Endometrial microvascular endothelial cells (primary cell): ENCODE measurements around the gene DIRAS1. TPM values are rescaled to one million over a fixed set of nuclear protein-coding genes. Genes with fewer than 3 reads are reported as not detected.
"Not testable (repeated sequence)": the region's sequence is repeated elsewhere in the genome, so short reads cannot be mapped to it uniquely, and the experiment has no call there.

Source experiments
- in situ Hi-C: cut with HindIII; loops from 2 replicates; pipeline ENCODE4 v1.10.0; 2017; ENCODE audit warnings: low sequenced_read_pairs, low pct_unique_long_range_greater_than_20kb; ENCODE audit errors: inconsistent ontology term
- total RNA-seq: library from RNA; depleted of rRNA; stranded (reverse); fragments of >200 nt; gene quantifications from one replicate; pipeline ENCODE4 v1.2.3, GENCODE V29; 2015; ENCODE audit errors: inconsistent ontology term

Gene DIRAS1
- total RNA-seq, 1 donor from 2014 or later, result not detected

DNA sequence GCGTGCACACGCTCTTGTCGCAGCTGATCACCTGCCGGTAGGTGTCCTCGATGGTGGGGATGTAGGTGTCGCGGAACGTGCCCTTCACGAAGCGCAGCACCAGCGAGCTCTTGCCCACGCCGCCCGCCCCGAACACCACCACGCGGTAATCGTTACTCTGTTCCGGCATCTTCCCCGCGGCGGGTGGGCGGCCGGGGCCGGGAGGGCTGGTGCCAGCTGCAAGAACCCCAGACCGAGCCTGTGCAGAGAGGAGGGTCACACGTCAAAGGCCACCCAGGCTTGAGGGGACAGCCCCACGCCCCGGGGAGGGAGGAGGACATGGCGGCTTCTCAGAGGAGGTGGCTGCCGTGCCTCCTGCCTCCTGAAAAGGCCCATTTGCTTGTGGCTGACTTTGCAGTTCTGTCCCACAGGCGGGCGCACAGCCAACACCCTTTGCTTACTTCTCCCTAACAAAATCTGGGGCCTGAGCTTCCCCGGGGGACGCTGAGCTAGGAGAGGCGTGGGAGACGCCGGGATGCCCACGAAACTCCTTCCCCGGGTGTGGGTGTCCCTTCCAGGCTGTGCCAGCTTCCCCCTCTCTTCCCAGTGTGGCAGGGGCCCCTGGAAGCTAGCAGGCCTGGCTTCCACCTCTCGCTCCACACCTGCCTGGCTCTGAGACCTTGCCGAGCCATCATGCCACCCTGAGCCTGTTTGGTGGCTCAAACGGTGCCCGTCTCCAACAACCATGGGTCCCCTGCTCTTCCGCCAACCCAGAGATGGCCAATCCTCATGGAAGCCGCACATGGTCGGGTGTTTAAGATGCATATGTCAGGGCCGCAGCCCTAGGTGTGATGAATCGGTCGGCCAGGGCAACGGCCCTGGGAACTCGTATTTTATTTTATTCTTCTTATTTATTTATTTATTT lies 3.3 kb downstream of the DIRAS1 start:
- in situ Hi-C loops, result no loop called here

DNA sequence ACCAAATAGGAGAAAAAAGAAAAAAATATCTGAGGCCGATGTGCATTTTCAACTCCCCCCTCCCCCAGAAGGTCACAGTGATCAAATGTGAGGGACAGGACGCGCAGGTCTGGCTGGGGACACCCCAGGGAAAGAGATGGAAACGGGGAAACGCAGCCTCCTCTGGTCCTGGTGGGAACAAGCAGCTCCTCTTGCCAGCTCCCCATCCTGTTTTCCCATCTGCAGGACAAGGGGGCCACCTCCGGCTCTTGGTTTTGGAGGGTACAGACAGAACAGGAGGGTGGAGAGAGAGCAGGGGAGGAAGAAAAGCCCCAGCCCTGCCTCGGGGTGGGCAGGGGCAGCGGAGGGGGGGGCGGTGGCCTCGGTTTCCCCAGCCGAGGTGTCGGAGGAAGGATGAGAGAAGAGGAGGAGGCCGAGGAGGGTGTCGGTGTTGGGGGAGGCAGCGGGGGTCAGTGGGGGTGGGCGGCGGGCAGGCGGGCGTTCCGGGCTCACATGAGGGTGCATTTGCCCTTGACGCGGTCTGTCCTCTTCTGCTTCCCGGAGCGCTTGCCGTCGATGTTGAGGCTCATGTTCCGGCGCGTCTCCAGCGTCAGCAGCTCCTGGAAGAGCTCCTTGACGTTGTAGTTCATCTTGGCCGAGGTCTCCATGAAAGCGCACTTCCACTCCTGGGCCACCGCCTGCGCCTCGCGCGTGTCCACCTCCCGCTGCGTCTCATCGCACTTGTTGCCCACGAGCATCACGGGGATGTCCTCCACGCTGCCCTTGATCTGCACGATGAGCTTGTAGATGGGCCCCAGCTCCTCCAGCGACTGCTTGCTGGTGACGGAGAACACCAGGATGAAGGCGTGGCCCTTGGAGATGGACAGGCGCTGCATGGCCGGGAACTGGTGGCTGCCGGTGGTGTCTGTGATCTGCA lies 4.2 kb downstream of the DIRAS1 start:
- in situ Hi-C loops, result no loop called here

DNA sequence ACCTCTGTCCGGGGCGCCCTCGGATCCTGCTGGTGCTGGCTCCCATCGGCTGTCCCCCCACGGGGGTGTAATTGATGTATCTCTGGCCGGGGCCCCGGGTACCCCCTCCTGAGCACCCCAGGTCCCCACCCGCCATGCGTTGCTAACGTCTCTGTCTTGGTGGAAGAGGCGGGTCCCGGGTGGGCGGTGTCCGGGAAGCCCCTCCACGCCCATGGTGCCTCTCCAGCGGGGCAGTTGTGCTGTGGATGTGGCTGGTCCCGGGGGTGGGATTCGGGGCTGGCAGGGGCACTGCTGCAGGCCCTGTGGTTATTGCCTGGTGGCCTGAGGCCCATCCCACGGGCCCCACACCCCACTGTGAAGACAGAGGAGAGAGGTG lies 4.9 kb downstream of the DIRAS1 start:
- in situ Hi-C loops, result no loop called here

DNA sequence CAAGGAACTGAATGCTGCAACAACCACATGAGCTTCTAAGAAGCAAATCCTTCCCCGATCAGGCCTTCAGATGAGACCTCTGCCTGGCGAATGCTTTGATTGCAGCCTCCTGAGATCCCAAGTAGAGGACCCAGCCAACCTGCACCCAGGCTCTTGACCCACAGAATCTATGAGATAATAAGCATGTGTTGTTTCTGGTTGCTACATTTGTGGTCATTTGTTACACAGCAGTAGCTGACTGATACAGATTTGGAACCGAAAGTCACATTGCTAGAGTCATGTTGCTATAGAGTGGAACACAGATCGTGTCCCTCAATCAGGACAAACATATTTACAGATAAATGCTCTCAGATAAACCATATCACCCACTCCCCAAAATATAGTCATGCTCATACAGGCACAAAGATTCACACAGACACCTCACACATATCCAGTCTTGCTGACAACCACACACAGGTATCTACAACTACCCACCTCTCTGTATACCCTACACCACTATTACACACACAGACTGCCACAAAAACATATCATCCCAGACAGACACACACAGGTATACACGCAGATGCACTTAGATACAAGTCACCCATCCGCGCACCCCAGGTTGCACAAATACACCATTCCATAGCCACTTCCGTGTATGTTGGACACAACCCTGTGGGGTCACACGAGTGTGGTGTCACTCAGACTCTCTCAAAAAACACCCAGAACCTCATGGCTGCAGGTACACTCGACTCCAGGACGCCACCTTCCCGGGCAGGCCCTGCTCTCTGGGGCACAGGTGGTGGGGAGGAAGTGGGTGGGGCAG lies 5.5 kb downstream of the DIRAS1 start:
- in situ Hi-C loops, result no loop called here

DNA sequence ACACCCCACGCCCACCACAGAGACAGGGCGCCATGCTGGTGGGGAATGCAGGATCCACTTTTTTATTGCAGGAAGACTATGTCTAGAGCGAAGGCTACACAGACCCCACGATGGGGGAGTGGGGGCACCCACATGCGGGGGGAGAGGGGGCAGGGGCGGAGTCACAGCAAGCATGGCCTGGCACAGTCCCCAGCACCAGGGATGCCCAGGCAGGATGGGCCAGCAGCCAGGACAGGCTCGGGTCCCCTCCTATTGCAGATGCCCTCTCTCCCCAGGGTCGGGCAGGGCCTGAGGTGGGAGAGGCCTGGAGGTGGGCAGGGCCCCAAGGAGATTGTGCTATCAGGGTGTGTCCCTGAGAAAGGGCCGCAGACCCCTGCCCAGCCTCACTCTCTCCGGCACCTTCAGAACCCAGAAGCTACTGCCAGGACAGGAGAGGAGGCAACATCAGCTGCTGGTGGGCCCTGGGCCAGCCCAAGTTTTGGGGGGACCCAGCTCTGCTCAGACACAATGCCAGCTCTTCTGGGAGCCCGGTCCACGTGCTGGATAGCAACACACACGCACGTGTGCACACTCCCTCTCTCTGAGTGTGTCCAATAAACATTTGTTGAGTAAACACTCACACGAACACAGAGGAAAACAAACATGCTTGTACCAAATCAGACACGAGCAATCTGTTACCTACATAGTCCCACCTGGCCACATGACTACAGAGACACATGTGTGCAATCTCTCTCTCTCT lies 6.5 kb downstream of the DIRAS1 start:
- in situ Hi-C loops, result no loop called here

DNA sequence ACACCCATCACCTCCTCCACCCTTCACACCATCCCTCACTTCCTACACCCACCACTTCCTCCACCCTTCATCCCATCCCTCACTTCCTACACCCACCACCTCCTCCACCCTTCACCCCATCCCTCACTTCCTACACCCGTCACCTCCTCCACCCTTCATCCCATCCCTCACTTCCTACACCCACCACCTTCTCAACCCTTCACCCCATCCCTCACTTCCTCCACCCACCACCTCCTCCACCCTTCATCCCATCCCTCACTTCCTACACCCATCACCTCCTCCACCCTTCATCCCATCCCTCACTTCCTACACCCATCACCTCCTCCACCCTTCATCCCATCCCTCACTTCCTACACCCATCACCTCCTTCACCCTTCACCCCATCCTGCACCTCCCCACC lies 7.1 kb downstream of the DIRAS1 start:
- in situ Hi-C loops, result not testable (repeated sequence)

DNA sequence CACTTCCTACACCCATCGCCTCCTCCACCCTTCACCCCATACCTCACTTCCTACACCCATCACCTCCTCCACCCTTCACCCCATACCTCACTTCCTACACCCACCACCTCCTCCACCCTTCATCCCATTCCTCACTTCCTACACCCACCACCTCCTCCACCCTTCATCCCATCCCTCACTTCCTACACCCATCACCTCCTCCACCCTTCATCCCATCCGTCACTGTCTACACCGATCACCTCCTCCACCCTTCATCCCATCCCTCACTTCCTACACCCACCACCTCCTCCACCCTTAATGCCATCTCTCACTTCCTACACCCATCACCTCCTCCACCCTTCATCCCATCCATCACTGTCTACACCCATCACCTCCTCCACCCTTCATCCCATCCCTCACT lies 8.0 kb downstream of the DIRAS1 start:
- in situ Hi-C loops, result not testable (repeated sequence)

DNA sequence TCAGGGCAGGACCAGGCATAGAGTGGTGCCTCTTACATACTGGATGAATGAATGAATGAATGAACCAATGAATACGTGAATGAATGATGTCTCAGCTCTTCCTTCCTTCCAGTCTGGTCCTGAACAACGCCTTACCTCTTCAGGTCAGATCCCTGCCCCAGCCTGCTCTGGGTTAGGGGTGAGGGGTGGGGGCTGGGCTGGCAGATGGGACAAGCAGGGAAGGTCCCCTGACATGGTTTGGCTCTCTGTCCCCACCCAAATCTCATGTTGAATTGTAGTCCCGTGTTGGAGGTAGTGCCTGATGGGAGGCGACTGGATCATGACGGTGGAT lies 9.3 kb downstream of the DIRAS1 start:
- in situ Hi-C loops, result no loop called here

DNA sequence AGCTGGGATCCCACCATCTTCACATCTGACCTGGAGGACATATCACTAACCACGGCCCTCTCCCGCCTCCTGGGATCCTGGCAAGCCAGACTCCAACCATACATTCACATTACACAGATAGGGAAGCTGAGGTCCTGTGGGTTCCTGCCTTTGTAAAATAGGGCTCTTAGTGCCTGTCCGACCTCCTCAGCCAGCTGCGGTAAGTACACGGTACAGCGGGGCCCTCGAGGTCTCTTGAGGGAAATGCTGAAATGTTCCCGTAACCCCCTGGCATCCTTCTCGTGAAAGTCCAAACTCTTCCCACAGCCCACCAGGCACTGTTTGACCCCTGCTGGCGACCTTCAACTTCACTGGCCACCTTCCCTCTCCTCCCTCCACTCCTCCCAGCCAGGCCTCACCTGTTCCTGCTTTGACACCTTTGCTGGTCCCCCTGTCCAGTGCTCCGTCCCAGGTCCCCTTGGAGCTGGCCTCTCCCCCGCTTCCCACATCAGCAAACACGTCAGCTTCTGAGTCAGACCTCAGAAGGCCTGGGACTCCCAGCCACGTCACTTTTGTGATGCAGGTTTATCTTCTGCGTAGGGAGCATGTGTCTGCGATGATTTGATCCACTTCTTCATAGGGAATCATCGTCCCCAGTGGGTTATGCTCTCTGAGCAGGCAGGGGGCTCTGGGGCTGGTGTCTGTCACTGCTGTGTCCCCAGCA lies 9.8 kb downstream of the DIRAS1 start:
- in situ Hi-C loops, result no loop called here

DNA sequence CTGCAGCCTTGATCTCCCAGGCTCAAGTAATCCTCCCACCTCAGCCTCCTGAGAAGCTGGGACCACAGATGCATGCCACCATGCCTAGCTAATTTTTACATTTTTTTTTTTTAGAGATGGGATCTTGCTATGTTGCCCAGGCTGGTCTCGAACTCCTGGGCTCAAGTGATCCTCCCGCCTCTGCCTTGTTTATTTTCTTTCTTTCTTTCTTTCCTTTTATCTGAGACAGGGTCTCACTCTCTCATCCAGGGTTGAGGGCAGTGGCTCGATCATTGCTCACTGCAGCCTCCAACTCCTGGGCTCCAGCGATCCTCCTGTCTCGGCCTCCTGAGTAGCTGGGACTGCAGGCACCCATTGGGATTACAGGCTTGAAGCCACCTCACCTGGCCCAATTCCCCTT lies 14.9 kb downstream of the DIRAS1 start:
- in situ Hi-C loops, result no loop called here

DNA sequence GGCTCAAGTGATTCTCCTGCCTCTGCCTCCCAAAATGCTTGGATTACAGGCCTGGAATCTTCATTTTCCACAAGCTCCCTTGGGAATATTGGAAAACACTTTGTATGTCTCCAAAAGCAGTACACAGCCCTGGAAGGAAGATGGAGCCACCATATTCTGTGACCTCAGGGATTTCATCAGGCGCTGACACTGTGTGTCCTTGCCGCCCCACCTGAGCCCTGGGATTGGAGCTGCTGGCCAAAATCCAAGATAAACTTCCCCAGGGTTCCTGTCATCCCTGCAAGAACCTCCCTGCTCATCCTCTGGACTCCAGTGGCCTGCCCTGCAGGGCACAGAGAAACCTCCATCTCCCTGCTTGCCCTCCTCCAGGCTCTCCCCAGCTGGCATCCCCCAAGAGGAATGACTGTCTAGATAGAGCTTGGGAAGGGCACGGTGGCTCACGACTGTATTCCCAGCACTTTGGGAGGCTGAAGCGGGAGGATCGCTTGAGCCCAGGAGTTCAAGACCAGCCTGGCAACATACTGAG lies 17.4 kb downstream of the DIRAS1 start:
- in situ Hi-C loops, result no loop called here

DNA sequence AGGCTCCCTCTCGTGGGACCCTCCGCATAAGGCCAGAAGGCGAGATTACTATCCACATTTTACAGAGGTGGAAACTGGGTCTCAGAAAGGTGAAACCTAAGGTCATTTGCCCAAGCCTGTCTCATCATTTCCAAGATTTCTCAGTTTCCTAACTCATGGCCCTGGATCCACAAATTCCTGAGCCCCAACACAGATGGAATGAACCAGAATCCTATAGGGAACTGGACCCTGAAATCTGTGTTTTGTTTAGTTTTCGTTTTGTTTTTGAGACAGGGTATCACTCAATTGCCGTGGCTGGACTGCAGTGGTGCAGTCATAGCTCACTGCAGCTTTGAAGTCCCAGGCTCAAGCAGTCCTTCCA lies 18.1 kb downstream of the DIRAS1 start:
- in situ Hi-C loops, result no loop called here

DNA sequence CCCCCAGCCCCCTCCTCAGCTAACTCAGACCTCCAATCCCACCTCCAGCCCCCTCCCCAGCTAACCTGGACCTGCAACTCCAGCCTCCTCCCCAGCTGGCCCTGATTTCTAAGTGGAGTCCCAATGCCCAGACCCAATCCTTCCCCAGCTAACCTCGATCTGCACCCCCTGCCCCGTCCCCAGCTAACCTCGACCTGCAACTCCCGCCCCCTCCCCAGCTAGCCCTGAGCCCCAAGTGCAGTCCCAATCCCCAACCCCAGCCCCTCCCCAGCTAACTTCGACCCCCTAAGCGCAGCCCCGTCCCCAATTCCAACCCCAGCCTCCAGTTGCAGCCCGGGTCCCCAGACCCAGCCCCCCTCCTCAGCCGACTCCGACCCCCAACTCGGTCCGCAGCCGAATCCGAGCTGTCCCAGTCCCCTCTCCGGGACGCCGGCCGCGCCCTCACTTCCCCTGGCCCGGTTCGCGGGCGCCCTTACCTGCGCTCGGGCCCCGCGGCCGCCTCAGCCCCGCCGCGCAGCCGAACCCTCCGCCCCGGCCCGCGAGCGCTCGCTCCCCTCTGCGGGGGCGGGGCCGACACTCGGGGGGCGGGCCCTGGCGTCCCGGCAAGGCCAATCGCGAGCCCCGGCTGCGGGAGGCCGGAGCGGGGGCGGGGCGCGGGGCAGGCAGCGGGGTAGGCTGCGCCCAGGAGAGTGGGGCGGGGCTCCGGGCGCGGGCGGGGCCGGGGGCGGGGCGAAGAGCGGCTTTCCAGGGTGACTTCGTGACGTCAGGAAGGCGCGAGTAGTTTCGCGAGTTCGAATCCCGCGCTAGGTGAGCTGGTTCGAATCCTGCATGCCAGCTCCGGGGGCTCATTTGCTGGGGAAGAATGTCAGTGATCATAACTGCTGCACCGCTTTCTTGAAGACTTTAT lies 18.7 kb downstream of the DIRAS1 start, which contains the start of gene GNG7:
Gene GNG7 (minus strand): TSS at position 525 of the 907 bp plus-strand sequence. CDS start 182,006 bp downstream, outside the sequence.
- in situ Hi-C loops, result no loop called here

DNA sequence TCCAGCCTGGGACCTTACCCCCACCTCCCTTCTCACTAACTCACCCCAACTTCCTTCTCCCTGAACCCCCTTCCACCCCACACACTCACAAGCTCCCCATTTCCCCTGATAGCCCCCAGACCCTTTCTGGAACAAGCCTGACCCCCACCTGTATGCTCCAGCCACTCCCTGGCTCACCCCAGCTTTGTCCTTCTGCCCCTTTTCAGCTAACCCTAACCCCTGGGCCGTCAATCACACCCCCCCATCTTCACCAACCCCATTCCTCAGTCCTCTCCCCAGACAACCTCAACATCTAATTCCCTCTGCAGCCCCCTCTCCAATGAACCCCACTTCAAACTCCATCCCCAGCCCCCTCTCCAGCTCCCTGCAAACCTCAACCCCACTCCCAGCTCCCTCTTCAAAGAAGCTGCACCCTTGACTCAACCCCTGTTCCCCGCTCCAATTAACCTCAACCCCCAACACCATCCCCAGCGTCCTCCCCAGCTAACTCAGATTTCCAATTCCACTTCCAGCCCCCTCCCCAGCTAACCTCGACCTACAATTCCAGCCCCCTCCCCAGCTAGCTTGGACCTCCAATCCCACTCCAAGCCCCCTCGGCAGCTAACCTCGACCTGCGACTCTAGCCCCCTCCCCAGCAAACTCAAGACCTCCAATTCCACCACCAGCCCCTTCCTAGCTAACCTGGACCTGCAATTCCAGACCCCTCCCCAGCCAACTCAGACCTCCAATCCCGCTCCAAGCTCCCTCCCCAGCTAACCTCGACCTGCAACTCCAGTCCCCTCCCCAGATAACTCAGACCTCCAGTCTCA lies 19.6 kb downstream of the DIRAS1 start:
- in situ Hi-C loops, result no loop called here

DNA sequence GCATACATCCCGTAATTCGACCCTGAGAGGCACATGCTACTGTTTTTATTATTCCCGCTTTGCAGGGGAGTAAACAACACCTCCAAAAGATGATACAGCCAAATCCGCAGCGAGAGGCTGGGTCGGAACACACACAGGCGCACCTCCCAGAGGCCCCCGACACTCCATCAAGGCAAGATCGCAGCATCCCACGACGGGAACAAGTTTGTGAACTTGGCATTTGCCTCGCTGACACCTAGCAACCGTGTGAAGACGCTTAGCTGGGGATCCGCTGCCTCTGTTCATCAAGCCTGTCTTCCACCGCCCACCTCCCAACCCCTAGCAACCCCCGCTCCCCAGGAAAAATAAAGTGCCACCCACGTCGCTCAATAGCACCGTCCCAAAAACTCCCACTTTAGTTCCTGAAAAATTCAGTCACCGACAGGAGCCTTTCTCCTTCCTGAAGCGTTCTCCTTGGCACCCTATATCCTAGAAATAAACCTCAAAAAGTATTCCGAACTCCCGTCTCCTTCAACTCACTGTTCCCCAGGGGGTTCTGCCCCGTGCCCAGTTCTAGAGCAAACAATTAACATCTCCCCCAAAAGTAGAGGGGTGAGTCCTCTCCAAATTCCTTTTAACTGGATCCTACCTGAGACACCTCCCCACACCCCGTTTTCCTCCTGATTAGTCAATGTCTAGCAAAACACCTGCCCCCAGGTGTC lies 20.4 kb downstream of the DIRAS1 start:
- in situ Hi-C loops, result no loop called here
